ENCODE measurements around the gene ATP1B1. TPM values are rescaled to one million over a fixed set of nuclear protein-coding genes. Genes with fewer than 3 reads are reported as not detected.

The ATP1B1 gene
- total and polyA plus RNA-seq, 2 of the 8 experiments (the other 6 are each of a cell fraction or from before 2014, with no cell fraction given): 16.3 to 76.5 TPM

- H2AK5ac ChIP-seq (ENCODE audit: low read depth, low read length): no peak overlapping the region
- no peak overlapping the region for H2BK120ac ChIP-seq (replicated peaks; ENCODE audit: low read depth, low read length)
- ChIA-PET CTCF (ENCODE audit: partially characterized antibody) (interaction anchor here (1.5 kb wide), 1 partner anchor 16 kb away, joined by 4 read pairs; no protein-coding TSS in a partner anchor), POLR2A (ENCODE audit: partially characterized antibody) (interaction anchor here (0.6 to 3.3 kb wide), 2 partner anchors 11 to 47 kb away, joined by 3 to 16 read pairs; partner anchors contain the start of gene ATP1B1)
- FAIRE-seq (no peak), DNase-seq (ENCODE audit: low read depth in 1 of 2, low spot score in 2 of 2) (no peak)
- H3K23me2 ChIP-seq (ENCODE audit: low read depth, low read length): peaks cover 2% of the 10 kb centered on the region; the same call in 1 of the 2 replicates
- H3K36me3 ChIP-seq (ENCODE audit: control insufficient read depth in 2 of 4, insufficient read depth in 4 of 4, low read length in 3 of 4): peaks cover 2 to 24% (median 11%) of the 10 kb centered on the region in 4 experiments; a peak in 4 of 8 replicates
- H3K79me1 ChIP-seq (ENCODE audit: low read depth, low read length): peaks cover 7% of the 10 kb centered on the region; the same call in 1 of the 2 replicates
- no peak overlapping the region for H4K5ac ChIP-seq (ENCODE audit: insufficient read length, low read depth, low read length)
- H3K27ac ChIP-seq (ENCODE audit: low read depth, low read length): no peak overlapping the region
- H3K27me3 ChIP-seq (replicated peaks in 1 of 4; ENCODE audit: control insufficient read depth in 3 of 4, extremely low read depth in 1 of 4, insufficient read depth in 3 of 4, low read length in 3 of 4): no peaks in the 10 kb centered on the region
- H4K8ac ChIP-seq (ENCODE audit: extremely low read depth, insufficient read depth, low read length): no peak overlapping the region
- H3K18ac ChIP-seq (ENCODE audit: extremely low read depth, low read length): no peak overlapping the region
- H3K4me2 ChIP-seq (ENCODE audit: insufficient read depth in 1 of 2, low read depth in 2 of 2, low read length in 2 of 2): no peak overlapping the region
- H2BK15ac ChIP-seq (ENCODE audit: low read length): no peak overlapping the region
- H2BK5ac ChIP-seq (ENCODE audit: low read depth, low read length): no peak overlapping the region
- H3K9me3 ChIP-seq (ENCODE audit: insufficient read depth in 2 of 2, low read depth in 1 of 2, low read length in 1 of 2): no peaks in the 10 kb centered on the region
- H3K4me1 ChIP-seq (replicated peaks in 1 of 4; ENCODE audit: control insufficient read depth in 3 of 4, insufficient read depth in 4 of 4, low read length in 3 of 4): peaks cover 3 to 8% (median 5%) of the 10 kb centered on the region in 4 experiments
- peaks cover 3 to 8% of the 10 kb centered on the region in 2 experiments for H4K20me1 ChIP-seq (replicated peaks in 1 of 2; ENCODE audit: control insufficient read depth in 1 of 2, insufficient read depth in 2 of 2, low read length in 2 of 2)
- H3K4me3 ChIP-seq (ENCODE audit: extremely low read depth in 1 of 4, insufficient read depth in 2 of 4, low read depth in 3 of 4, low read length in 4 of 4): no peak overlapping the region
- no peak overlapping the region for H3K23ac ChIP-seq (ENCODE audit: insufficient read length)
- H2BK12ac ChIP-seq (ENCODE audit: low read depth, low read length): no peak overlapping the region
- no peak overlapping the region for H2BK20ac ChIP-seq (ENCODE audit: low read length)
- H3K56ac ChIP-seq (replicated peaks; ENCODE audit: insufficient read length, low read depth, low read length): no peak overlapping the region
- H2AFZ ChIP-seq (ENCODE audit: low read length): no peak overlapping the region
- no peak overlapping the region for H3K4ac ChIP-seq (replicated peaks; ENCODE audit: insufficient read length, low read depth, low read length)
- H3K9ac ChIP-seq (replicated peaks in 1 of 4; ENCODE audit: extremely low read depth in 1 of 4, low read depth in 3 of 4, low read length in 3 of 4): no peak overlapping the region
- 92% methylated on average over 1 of the region's 1 CpG; no CpG with 5 or more reads in 1 of the 2 experiments for WGBS, 2 experiments (ENCODE audit: extremely low coverage in 1 of 2, insufficient coverage in 1 of 2, insufficient read length in 1 of 2, insufficient replicate concordance in 2 of 2, low coverage in 1 of 2, low lambda C conversion rate in 2 of 2, missing lambda C conversion rate in 1 of 2)
- H4K91ac ChIP-seq (replicated peaks; ENCODE audit: insufficient read length, low read length): no peak overlapping the region
- peaks cover 0 to 63% of the 10 kb centered on the region in 2 experiments; a peak in 2 of 4 replicates for H3K79me2 ChIP-seq (ENCODE audit: control insufficient read depth in 1 of 2, insufficient read depth in 2 of 2, low read length in 2 of 2)
- no peak overlapping the region for H3K14ac ChIP-seq (ENCODE audit: insufficient read length)
- TF ChIP-seq PHF8 (conservative IDR thresholded peaks at IDR 0.05; ENCODE audit: low read depth, low read length) (no peak), RBBP5 (IDR thresholded peaks at IDR 0.05; ENCODE audit: borderline replicate concordance, low read depth, low read length) (no peak), TEAD4 (IDR thresholded peaks at IDR 0.05; ENCODE audit: low read depth, low read length) (no peak), CTCF (IDR thresholded peaks at IDR 0.05; ENCODE audit: control extremely low read depth in 1 of 3, insufficient read depth in 1 of 3, low read depth in 1 of 3, low read length in 3 of 3) (no peak), TAF7 (optimal IDR thresholded peaks at IDR 0.05; ENCODE audit: borderline replicate concordance, low read depth, low read length) (no peak), CBX5 (IDR thresholded peaks at IDR 0.05; ENCODE audit: low read depth, low read length) (no peak), RXRA (IDR thresholded peaks at IDR 0.05; ENCODE audit: insufficient read depth, low read depth, low read length) (no peak), POLR2A (IDR thresholded peaks at IDR 0.05; ENCODE audit: control extremely low read depth in 1 of 2, low read depth in 2 of 2, low read length in 2 of 2) (no peak)
Measured at GRCh38 chr1:169117599-169117998, 11.1 kb downstream of the ATP1B1 start.

All from H1 (cell line).